Transverse colon (tissue), 4 donors: ENCODE results near the gene CACYBP. TPM values are rescaled to one million over a fixed set of nuclear protein-coding genes. Genes with fewer than 3 reads are reported as not detected.

Source experiments
- DNase-seq: peaks from one replicate; pipeline ENCODE4 v3.0.0-alpha.2; 2019
- H3K27ac ChIP-seq, 4 donors: fragments of 200-600 bp; sonication (generic); 2 replicates each; pipeline ENCODE4 v1.5.1; 2016 to 2018; ENCODE audit warnings: inconsistent platforms in 4 of 4
- H3K27me3 ChIP-seq: fragments of 200-600 bp; sonication (generic); 2 replicates; pipeline ENCODE4 v1.5.1; 2017; ENCODE audit warnings: inconsistent platforms
- H3K36me3 ChIP-seq, 4 donors: fragments of 200-600 bp; sonication (generic); 2 replicates each; pipeline ENCODE4 v1.5.1; 2017 to 2019; ENCODE audit warnings: inconsistent platforms in 4 of 4
- H3K4me1 ChIP-seq, 4 donors: fragments of 200-600 bp; sonication (generic); 2 replicates each; pipeline ENCODE4 v1.5.1; 2017 to 2020; ENCODE audit warnings: inconsistent platforms in 4 of 4
- H3K4me3 ChIP-seq, 4 donors: fragments of 200-600 bp; sonication (generic); 1 replicate in 1 of 4; 2 replicates in 3 of 4; pipeline versions ENCODE4 v1.5.1 to v1.6.1; 2017 to 2019; ENCODE audit warnings: inconsistent platforms in 4 of 4
- H3K9me3 ChIP-seq, 2 donors: fragments of 200-600 bp; sonication (generic); 2 replicates each; pipeline ENCODE4 v1.5.1; 2017 to 2019; ENCODE audit warnings: inconsistent platforms in 2 of 2
- EP300 ChIP-seq: sonication (generic); formaldehyde crosslinking; IDR thresholded peaks from one replicate; pipeline ENCODE4 v1.6.1; 2017; ENCODE audit warnings: antibody characterized with exemption, low read depth
- POLR2A ChIP-seq: fragments of 450-650 bp; IDR thresholded peaks from one replicate; pipeline ENCODE4 v1.6.1; 2016; ENCODE audit warnings: antibody characterized with exemption, mild to moderate bottlenecking, moderate library complexity
- POLR2AphosphoS5 ChIP-seq, 3 donors: sonication (generic); formaldehyde crosslinking; IDR thresholded peaks; one replicate each; pipeline ENCODE4 v1.6.1; 2016; ENCODE audit warnings: antibody characterized with exemption in 3 of 3
- WGBS, 2 donors: methylation state at CpG; one replicate each; pipeline ENCODE4 v1.1.5; 2018; ENCODE audit warnings: low coverage in 1 of 2; 5-methylcytosine and 5-hydroxymethylcytosine counted together
- in situ Hi-C, 4 donors: fragments of 200-750 bp; cut with MboI; loops; one replicate each; pipeline versions ENCODE4 v1.15.0 to v1.15.1; 2017; ENCODE audit warnings: low sequenced_read_pairs in 3 of 4, low pct_ligation_motif_present in 1 of 4, low pct_unique_long_range_greater_than_20kb in 1 of 4
- intact Hi-C: fragments of 100-400 bp; cut with DNase I; formaldehyde crosslinking; loops from one replicate; pipeline ENCODE4 v1.15.1; 2023; ENCODE audit warnings: low total_unique reads
- total RNA-seq, 4 donors: library from RNA; depleted of rRNA; stranded (reverse); fragments of >200 nt; gene quantifications; one replicate each; pipeline ENCODE4 v1.1.0, GENCODE V29; 2016
- TF ChIP-seq, protein P1 (sequence below), 5 experiments: fragments of 200-600 bp in 3 of 5; fragments of 450-650 bp in 2 of 5; sonication (generic) in 3 of 5; IDR thresholded peaks; 1 replicate in 2 of 5; 2 replicates in 3 of 5; pipeline ENCODE4 v1.5.1; 2016 to 2017; ENCODE audit warnings: antibody characterized with exemption in 5 of 5, inconsistent platforms in 3 of 5, mild to moderate bottlenecking in 2 of 5, moderate library complexity in 1 of 5

The CACYBP gene
- total RNA-seq, 4 donors from 2014 or later: 32.9 to 741 (median 62.1) TPM

DNA sequence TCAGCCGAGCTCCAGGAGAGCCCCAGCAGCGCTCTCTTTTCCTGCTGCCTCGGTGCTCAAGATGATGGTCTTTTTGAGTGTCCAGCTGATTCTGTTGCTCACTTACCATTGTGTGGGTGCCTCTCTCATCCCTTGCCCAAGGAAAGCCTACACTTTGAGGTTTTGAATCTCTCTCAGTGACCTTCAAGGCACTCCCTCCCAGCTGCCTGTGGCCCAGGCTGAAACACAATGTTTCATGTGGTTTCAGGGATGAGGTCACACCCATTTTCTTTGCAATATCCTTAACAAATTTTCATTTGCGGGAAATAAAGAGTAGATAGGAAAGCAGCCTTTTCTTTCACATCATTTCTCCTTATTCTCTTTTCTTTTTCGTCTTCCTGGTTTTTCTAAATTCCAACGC lies 36.1 kb downstream of the CACYBP start:
- no peaks in the 10 kb centered on the region for H3K27me3 ChIP-seq
- no peak overlapping the region for H3K27ac ChIP-seq
- no peaks in the 10 kb centered on the region for H3K4me1 ChIP-seq
- in situ Hi-C loops: loop anchor here (10.0 to 25.0 kb wide), 4 partner anchors 89 to 289 kb away; no protein-coding TSS in a partner anchor
- H3K4me3 ChIP-seq: no peak overlapping the region
- no peak for DNase-seq
- no peaks in the 10 kb centered on the region for H3K36me3 ChIP-seq
- intact Hi-C loops: loop anchor here (10.0 kb wide), 2 partner anchors 89 to 279 kb away; no protein-coding TSS in a partner anchor
- H3K9me3 ChIP-seq: no peaks in the 10 kb centered on the region
- TF ChIP-seq, protein P1, sequence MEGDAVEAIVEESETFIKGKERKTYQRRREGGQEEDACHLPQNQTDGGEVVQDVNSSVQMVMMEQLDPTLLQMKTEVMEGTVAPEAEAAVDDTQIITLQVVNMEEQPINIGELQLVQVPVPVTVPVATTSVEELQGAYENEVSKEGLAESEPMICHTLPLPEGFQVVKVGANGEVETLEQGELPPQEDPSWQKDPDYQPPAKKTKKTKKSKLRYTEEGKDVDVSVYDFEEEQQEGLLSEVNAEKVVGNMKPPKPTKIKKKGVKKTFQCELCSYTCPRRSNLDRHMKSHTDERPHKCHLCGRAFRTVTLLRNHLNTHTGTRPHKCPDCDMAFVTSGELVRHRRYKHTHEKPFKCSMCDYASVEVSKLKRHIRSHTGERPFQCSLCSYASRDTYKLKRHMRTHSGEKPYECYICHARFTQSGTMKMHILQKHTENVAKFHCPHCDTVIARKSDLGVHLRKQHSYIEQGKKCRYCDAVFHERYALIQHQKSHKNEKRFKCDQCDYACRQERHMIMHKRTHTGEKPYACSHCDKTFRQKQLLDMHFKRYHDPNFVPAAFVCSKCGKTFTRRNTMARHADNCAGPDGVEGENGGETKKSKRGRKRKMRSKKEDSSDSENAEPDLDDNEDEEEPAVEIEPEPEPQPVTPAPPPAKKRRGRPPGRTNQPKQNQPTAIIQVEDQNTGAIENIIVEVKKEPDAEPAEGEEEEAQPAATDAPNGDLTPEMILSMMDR (IDR thresholded peaks at IDR 0.05): no peak
- no peak for TF ChIP-seq EP300
- no peak for TF ChIP-seq POLR2A
- TF ChIP-seq POLR2AphosphoS5 (IDR thresholded peaks at IDR 0.05): no peak
- WGBS, 2 donors: 89 to 90% methylated on average over 5 to 6 of the region's 6 CpGs

DNA sequence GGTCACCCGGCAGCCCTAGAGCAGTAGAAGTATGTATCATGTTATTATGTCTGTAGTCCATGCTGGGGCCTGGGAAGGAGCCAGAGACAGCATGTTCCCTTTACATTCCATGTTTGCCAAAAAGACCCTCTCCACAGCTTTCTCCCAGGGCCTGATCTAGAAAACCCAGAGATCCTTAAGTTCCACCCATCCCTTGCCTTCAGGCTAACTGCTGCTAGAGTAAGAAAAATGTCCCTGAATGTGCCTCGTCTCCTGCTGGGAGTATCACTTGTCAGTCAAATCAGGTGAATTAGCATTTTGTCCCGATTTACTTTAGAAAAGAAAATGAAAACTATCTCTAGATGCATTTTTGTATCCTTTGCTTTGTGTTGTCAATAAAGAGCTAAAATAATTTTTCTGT lies 36.7 kb downstream of the CACYBP start:
- Histone ChIP-seq H3K27ac (no peak overlapping the region), H3K9me3 (no peaks in the 10 kb centered on the region), H3K27me3 (no peaks in the 10 kb centered on the region), H3K4me3 (no peak overlapping the region), H3K36me3 (no peaks in the 10 kb centered on the region), H3K4me1 (no peaks in the 10 kb centered on the region)
- intact Hi-C loops (loop anchor here (10.0 kb wide), 2 partner anchors 88 to 278 kb away; no protein-coding TSS in a partner anchor), in situ Hi-C loops (loop anchor here (10.0 to 25.0 kb wide), 4 partner anchors 88 to 288 kb away; no protein-coding TSS in a partner anchor)
- no peak for DNase-seq
- TF ChIP-seq EP300 (no peak), POLR2A (no peak), POLR2AphosphoS5 (IDR thresholded peaks at IDR 0.05) (no peak)
- TF ChIP-seq, protein P1 (IDR thresholded peaks at IDR 0.05): no peak
- 75 to 78% methylated on average over 2 to 3 of the region's 3 CpGs for WGBS, 2 donors

DNA sequence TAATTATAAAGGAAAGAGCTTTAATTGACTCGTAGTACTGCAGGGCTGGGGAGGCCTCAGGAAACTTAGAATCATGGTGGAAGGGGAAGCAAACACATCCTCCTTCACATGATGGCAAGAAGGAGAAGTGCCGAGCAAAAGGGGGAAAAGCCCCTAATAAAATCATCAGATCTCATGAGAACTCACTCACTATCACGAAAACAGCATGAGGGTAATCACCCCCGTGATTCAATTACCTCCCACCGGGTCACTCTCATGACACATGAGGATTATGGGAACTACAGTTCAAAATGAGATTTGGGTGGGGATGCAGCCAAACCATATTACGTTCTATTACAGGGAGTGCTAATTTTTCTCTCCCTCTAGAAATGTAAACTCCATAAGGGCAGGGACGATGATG lies 37.7 kb downstream of the CACYBP start:
- in situ Hi-C loops: loop anchor here (10.0 to 25.0 kb wide), 4 partner anchors 87 to 287 kb away; no protein-coding TSS in a partner anchor

DNA sequence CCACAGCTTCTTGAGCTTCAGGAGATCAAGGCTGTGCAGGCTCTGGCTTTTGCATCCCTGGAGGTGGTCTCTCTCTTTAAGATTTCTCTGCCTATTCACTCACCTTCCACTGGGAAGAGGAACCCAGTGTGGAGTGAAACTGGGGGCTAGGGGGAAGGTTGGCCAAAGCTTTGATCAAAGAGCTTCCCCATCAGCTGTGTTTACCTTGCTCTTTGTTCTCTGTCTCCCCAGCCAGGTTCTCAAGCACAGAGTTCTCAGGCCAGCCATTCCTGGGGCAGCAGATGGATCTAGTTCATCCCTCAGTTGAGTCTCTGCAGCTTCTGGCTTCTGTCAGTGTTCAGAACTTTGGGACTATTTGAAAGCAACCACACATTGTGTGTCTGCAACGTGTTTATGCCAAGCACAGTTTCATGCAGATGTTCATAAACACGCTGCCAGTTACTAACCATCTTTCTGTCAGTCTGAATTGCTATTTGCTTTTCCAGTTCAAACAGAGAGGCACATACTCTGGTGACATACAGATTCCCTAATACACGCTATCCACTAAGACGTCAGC lies 40.7 kb downstream of the CACYBP start:
- TF ChIP-seq POLR2A: no peak
- TF ChIP-seq, protein P1 (IDR thresholded peaks at IDR 0.05): no peak
- TF ChIP-seq EP300: no peak
- TF ChIP-seq POLR2AphosphoS5 (IDR thresholded peaks at IDR 0.05): peak; percentile 45 to 63 (median 59)
- 42 to 55% methylated on average over 4 of the region's 4 CpGs for WGBS, 2 donors

More for the DNA sequence above, 37.7 kb downstream of the CACYBP start:
- no peak overlapping the region for H3K4me3 ChIP-seq
- no peaks in the 10 kb centered on the region for H3K9me3 ChIP-seq
- H3K27ac ChIP-seq: no peak overlapping the region
- no peak for DNase-seq
- intact Hi-C loops: loop anchor here (10.0 kb wide), 2 partner anchors 87 to 277 kb away; no protein-coding TSS in a partner anchor
- TF ChIP-seq EP300 (no peak), POLR2A (no peak)
- no peaks in the 10 kb centered on the region for H3K36me3 ChIP-seq
- WGBS, 2 donors: 36 to 66% methylated on average over 3 to 7 of the region's 7 CpGs
- H3K4me1 ChIP-seq: no peaks in the 10 kb centered on the region
- no peaks in the 10 kb centered on the region for H3K27me3 ChIP-seq

More for the DNA sequence above, 40.7 kb downstream of the CACYBP start:
- in situ Hi-C loops (loop anchor here in 3 of 4 donors (25.0 kb wide), 2 partner anchors 97 to 272 kb away; no protein-coding TSS in a partner anchor), intact Hi-C loops (no loop called here)
- H3K27ac ChIP-seq: no peak overlapping the region
- no peaks in the 10 kb centered on the region for H3K36me3 ChIP-seq
- DNase-seq: no peak
- no peaks in the 10 kb centered on the region for H3K9me3 ChIP-seq
- H3K4me3 ChIP-seq: no peak overlapping the region
- H3K27me3 ChIP-seq: no peaks in the 10 kb centered on the region
- H3K4me1 ChIP-seq: no peaks in the 10 kb centered on the region
